H1 (cell line): Measurements from ENCODE around the gene RNASE13. TPM values are rescaled to one million over a fixed set of nuclear protein-coding genes. Genes with fewer than 3 reads are reported as not detected.

Experiments used
- BRCA1 ChIP-seq: IDR thresholded peaks from 2 replicates; pipeline ENCODE4 v1.6.1; 2012; ENCODE audit warnings: low read depth, low read length, improper control_type of control experiment
- USF2 ChIP-seq: IDR thresholded peaks from 2 replicates; pipeline ENCODE4 v1.6.1; 2011; ENCODE audit warnings: low read length, improper control_type of control experiment
- polyA plus RNA-seq, 7 experiments: library from polyadenylated mRNA; depleted of rRNA in 3 of 7; stranded (reverse) in 5 of 7; unstranded in 2 of 7; fragments of >200 nt in 5 of 7; fragments of 200-250 nt in 2 of 7; gene quantifications; 1 replicate in 5 of 7; 2 replicates in 1 of 7; 4 replicates in 1 of 7; pipeline versions ENCODE4 v1.2.1 to v1.2.3, GENCODE V29; 2011 to 2013; ENCODE audit warnings: missing spikeins in 2 of 7, mixed read lengths in 2 of 7
- total RNA-seq: library from RNA; stranded (reverse); fragmentation: NEBNext Ultra II Directional; extraction: Animal tissue kit (Norgen Biotek cat#: 25700); gene quantifications from 2 replicates; pipeline ENCODE4 v1.2.1, GENCODE V29; 2021

Gene RNASE13
- total and polyA plus RNA-seq, 2 of the 8 experiments (the other 6 are each of a cell fraction or from before 2014, with no cell fraction given) = not detected

DNA sequence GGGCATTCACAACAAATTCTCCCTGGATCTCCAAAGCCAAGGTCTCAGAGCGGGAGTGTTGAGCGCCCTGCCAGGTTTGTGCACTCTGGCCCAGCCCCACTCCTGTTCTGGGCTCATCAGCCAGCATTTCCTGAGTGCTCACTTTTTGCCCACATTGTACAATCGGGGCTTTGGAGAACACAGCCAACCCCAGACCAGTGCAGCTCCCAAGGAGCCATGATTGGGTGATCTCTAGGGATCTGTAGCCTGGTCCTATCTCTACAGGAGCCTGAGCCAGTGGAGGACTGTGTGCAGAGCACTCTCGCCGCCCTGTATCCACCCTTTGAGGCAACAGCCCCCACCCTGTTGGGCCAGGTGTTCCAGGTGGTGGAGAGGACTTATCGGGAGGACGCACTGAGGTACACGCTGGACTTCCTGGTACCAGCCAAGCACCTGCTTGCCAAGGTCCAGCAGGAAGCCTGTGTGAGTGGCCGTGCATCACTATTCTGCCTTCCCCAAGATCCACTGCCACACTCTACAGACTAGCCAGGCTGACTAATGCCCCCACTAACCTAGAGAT, 38.3 kb upstream of the RNASE13 start (continued):
- no peak for TF ChIP-seq BRCA1
- TF ChIP-seq USF2 = no peak
